ENCODE measurements around the gene TMPRSS3.

- no peak for TF ChIP-seq CTCF (IDR thresholded peaks at IDR 0.05)
- TF ChIP-seq ZFX (IDR thresholded peaks at IDR 0.05; ENCODE audit: borderline replicate concordance): no peak
Observed at GRCh38 chr21:42382915-42383314, 12.9 kb downstream of the TMPRSS3 start.

All from 22Rv1 (cell line).